Fibroblast of skin of left biceps (primary cell): Measurements from ENCODE around the gene DNAJC6.

Source experiments
- DNase-seq, 2 experiments: peaks; one replicate each; pipeline ENCODE4 v3.0.0-alpha.2; 2013; ENCODE audit warnings: low read depth in 2 of 2

The DNAJC6 gene

DNA sequence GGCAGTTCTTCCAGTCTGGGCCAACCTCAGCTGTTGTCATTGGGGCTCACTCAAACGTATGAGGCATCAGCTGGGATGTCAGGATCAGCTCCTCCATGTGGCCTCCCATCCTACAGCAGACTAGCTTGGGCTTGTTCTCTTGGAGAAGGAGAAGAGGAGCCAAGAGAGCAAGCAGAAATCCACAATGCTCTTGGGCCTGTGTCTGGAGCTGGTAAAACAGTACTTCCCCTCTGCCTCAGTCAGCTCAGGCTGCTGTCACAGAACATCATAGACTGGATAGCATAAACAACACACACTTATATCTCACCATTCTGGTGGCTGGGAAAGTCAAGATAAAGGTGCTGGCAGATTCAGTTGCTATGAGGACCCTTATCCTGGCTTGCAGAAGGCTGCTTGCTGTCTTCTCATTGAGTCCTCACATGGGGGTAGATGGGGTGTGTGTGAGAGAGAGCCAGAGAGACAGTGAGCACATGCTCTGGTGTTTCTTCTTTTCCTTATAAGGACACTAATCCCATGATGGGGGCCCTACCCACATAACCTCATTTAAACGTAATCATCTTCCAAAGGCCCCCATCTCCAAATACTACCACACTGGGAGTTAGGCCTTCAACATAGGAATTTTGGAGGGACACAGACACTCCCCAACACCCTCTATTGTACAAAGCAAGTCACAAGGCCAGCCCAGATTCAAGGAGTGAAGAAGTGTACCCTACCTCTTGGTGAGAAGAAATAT lies 16.3 kb upstream of the DNAJC6 start:
- DNase-seq = no peak

GRCh38 chr1:65297706-65298105 lies 11.6 kb upstream of the DNAJC6 start:
- DNase-seq = no peak

DNA sequence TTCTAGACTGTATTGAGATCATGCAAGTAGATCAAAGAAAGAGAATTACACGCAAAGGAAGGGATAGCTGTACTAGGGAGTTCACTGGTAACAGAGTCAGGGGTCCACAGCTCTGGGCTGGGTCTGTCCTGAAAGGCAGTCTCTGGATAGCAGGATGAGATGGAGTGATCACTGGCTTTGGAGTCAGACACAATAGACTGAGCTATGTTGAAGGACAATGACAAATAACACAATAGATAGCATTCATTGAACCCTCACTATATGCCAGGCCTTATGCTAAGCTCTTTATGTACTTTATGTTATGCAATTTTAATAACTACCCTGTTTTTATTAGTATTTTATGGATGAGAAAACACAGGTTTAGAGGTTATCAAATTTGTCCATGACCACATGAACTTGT lies 10.0 kb upstream of the DNAJC6 start:
- no peak for DNase-seq

GRCh38 chr1:65308781-65309303 lies 501 bp upstream of the DNAJC6 start:
- no peak for DNase-seq

DNA sequence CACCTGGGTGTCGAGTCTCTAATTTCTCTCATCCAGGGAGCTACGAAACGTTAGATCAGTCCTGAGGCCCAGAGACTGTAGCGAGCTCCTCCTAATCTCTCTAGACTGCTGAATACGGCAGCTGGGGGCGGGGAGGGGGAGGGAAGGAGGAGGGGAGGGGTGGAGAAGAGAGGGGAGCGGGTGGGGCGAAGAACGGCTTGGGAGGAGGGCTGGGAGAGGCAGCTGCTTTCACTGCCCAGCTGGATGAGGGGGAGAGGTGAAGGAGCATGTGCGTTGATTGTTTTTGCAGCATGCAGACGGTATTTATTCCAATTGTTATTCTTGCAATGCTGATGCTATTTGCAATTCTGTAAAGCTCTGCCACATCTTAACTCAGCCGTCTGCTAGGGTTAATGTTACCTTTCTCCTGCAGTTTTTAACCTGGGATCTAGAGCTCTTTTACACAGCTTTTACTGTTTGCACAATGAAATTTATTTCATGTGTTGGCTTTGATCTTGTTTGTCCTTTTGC lies 790 bp downstream of the DNAJC6 start:
- no peak for DNase-seq

DNA sequence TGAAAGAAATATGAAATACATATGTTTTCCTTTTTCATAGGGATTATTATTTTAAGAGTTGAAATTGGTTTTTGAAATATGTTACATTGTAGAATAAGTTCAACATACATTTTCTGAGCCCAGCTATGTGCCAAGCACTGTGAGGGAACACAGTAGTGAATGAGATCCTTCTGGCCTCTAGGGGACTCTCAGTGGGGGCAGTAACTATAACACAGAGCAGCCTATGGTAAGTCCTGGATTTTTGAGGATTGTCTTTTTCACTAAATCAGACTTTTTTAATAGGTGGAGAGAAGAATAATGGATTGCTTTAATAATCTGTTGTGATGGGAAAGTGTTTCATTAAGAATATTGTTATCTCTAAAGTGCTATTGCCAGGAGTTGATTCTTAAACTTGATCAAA lies 2.4 kb downstream of the DNAJC6 start:
- DNase-seq = no peak

DNA sequence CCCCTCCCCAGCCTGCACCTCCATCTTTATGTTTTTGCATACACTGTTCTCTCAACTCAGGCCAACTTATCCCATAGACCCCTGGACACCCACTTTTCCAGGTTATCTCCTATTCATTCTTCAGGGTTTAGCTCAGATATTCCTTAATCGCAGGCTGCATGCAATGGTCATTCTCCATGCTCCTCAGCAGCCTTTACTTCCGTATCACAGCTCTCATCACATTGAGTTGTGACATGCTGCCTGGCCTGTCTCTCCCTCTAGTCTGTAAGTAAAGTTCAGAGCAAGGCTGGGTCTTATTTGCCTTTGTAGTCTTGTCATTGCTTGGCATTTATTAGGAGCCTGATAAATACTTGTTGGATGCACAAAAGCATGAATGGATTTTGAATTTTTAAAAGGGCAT lies 6.9 kb downstream of the DNAJC6 start:
- no peak for DNase-seq

DNA sequence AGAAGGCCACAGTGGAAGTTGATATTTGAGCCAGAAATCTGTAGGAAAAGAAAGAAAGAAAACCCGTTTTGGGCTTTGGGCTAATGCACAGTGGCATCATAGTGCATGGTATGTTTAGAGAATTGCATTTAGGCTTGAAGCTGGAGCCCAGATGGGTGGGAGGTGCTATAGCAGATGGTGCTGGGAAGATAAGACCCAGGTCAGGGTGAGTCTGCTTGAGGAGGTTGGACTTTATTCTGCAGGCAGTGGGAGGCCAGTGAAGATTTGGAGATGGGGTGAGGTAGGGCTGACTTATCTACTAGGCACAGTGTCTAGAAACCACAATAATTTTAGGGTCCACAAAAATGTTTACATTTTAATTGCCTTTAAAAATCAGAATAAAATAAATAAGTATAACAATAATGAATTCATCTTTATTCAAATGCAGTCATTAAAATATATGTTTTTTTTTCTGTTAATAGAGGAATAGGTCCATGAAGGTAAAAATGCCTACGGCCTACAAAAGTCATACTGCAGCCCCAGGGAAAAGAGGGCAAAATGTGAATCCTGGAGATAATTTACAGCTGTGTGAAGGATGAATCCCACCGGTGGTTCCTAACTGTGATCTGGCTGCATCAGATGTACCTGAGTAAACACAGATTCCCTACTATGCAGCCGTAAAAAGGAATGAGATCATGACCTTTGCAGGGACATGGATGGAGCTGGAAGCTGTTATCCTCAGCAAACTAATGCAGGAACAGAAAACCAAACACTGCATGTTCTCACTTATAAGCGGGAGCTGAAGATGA lies 8.7 kb downstream of the DNAJC6 start:
- DNase-seq = no peak

DNA sequence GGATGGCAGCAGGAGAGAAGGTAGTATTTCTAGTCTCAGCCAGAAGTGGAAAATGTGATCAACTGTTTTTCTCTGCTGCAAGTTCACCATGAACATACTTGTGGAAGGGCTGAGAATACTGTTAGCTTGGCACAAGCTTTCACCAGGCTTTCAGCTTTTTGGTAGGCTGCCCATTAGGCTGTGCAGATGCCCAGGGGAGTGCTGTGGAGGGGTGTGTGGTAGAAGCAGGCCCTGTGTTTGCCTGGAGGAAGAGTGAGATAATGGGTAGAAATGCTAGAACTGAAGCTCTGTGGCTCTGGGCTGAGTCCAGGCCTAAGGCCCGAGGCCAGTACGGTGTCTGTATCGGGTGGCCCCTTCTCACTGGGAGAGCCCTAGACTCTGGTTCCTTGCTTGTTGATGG lies 9.8 kb downstream of the DNAJC6 start:
- no peak for DNase-seq

DNA sequence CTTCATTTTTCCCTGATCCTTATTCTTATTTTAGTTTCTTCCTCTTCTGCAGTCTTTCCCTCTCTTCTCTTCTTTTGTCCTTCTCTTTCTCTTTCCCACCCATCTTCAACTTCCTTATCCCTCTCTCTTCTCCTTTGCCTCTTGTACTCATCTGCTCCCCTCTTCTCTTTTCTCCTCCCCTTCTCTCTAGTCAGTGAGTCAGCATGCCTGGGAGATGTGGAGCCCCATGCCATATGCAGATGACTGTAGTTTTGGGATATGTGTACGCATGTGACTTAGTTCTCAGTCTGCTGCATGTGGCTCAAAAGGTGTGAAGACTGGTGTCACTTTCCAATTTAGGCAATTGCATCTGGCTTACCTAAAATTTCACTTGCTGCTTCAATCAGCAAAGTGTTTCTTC lies 10.4 kb downstream of the DNAJC6 start:
- DNase-seq = no peak

- no peak for DNase-seq
Measured at GRCh38 chr1:65321879-65322278, 12.5 kb downstream of the DNAJC6 start.

DNA sequence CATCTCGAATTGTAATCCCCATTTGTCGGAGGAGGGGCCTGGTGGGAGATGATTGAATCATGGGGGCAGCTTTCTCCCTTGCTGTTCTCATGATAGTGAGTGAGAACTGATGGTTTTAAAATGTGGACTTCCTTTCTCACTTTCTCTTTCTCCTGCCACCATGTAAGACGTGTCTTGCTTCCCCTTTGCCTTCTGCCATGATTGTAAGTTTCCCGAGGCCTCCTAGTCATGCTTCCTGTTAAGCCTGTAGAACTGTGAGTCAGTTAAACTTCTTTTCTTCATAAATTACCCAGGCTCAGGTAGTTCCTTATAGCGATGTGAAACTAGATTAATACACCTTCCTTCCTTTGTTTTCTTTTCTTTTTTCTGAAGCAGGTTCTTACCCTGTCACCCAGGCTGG lies 13.9 kb downstream of the DNAJC6 start:
- DNase-seq = no peak

DNA sequence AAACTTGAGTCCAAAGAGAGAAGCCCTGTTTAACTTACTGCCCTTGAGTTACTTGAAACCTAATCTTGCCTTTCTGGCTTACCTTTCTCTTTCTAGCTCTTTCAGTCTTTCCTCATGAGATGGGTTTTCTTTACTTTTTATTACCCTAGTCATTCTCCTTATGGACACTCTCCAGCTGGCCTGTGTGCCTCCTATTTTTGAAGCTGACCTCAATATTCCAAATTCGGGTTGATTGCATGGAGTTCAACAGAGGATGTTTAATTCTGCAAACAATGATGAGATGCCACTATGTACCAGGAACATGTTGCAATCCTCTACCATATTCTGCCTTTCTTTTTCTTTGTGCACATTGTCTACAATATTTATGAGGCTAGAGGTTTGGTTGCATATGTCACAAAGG lies 20.7 kb downstream of the DNAJC6 start:
- DNase-seq = no peak

DNA sequence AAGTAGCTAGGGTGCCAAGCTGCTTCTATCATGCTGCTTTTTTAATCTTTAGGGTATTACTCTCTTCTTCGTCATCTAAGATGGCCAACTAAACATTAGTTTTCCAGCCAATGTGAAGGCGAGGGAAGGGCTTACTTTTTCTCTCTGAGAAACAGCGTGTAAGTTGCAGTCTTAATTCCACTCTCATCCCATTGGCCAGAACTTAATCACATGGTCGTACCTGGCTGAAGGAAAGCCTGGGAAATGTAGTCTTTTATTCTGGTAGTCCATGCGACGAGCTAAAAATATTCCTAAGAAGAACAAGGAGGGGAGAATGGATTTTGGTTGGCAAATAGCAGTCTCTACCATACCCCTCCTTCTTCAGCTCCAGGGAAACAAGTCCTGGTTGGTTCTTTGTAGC lies 21.5 kb downstream of the DNAJC6 start:
- no peak for DNase-seq

DNA sequence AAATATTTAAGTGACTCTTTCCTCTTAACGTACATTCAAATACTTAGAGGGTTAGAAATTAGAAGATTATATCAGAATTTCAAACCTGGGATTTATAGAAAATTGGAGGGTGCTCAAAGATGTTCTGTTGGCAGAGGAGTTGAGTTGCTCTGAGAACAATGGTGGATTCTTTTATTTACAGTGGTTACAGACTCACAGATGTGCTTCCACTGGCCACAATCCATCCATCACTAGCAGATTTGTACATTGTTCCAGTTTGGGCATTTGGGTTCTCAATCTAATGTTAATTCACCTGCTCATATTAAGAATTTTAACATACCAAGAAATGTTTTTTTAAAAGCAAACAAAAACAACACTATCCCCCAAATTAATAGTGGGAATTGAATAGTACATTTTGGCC lies 23.5 kb downstream of the DNAJC6 start:
- DNase-seq = no peak

GRCh38 chr1:65334081-65334480 lies 24.7 kb downstream of the DNAJC6 start:
- no peak for DNase-seq

- no peak for DNase-seq
Measured at GRCh38 chr1:65339866-65340468, 30.6 kb downstream of the DNAJC6 start.

GRCh38 chr1:65341381-65341780 lies 32.0 kb downstream of the DNAJC6 start:
- no peak for DNase-seq

DNA sequence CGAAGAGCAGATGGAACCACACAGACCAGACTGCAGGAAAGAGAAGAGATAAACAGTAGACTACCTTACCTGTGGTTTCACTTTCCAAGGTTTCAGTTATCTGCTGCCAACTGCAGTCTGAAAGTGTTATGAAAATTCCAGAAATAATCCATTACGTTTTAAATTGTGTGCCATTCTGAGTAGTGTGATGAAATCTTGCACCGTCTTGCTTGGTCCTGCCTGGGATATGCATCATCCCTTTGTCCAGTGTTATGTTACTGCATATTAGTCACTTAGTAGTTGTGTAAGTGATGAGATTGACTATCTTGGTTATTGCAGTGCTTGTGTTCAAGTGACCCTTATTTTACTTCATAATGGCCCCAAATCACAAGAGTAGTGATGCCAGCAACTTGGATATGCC lies 33.9 kb downstream of the DNAJC6 start:
- DNase-seq = peak in 1 of 2 experiments; percentile 4

GRCh38 chr1:65344171-65344814 lies 35.0 kb downstream of the DNAJC6 start:
- DNase-seq = no peak

DNA sequence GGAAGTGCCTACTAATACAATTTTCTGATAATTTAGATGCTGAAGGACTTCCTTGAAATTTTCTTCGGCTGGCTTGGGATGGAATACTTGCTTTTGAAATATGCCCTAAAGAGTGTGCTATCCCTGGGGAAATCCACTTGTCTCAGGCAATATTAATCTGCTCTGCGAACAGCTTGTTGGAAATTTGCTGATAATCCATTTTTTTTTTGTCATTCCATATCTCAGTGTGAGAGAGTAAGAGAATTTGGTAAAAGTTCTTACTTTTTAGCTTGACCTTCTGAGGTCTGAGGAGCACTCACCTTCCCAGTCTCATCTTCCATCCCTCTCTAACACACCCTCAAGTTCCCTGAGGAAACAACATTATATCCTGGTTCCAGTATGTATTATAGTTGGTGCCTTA lies 36.8 kb downstream of the DNAJC6 start:
- no peak for DNase-seq
